GM18951 (cell line): ENCODE data around the gene TMEM132D.
"Not testable (repeated sequence)": the region's sequence is repeated elsewhere in the genome, so short reads cannot be mapped to it uniquely, and the experiment has no call there.

ENCODE experiments used
- POLR2A ChIP-seq: IDR thresholded peaks from 4 replicates; pipeline ENCODE4 v1.6.1; 2011; ENCODE audit warnings: mild to moderate bottlenecking; ENCODE audit not compliant: insufficient read length, insufficient read depth; ENCODE audit errors: extremely low read depth
- in situ Hi-C: fragments of 300-500 bp; cut with MboI; formaldehyde crosslinking; loops from one replicate; pipeline ENCODE4 v1.12.0; 2022; ENCODE audit warnings: low sequenced_read_pairs, mixed read lengths, inconsistent platforms; ENCODE audit not compliant: unreplicated experiment

The TMEM132D gene

GRCh38 chr12:129900306-129900705 is 3.5 kb downstream of the TMEM132D start:
- TF ChIP-seq POLR2A: no peak
- in situ Hi-C loops: loop anchor here (25.0 kb wide), 1 partner anchor 1263 kb away; no protein-coding TSS in a partner anchor

DNA sequence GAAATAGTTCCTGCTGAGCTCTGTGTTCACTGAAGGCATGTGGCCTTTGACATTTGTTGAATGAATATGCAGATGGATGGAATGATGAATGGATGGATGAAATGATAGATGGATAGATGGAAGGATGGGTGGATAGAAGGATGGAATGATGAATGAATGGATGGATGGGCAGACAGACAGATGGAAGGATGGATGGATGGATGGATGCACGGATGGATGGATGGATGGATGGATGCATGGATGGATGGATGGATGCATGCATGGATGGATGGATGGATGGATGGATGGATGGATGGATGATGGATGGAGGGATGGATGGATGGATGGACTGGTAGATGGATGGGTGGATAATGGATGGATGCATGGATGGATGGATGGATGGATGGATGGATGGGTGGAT is 4.8 kb downstream of the TMEM132D start:
- in situ Hi-C loops: not testable (repeated sequence)

DNA sequence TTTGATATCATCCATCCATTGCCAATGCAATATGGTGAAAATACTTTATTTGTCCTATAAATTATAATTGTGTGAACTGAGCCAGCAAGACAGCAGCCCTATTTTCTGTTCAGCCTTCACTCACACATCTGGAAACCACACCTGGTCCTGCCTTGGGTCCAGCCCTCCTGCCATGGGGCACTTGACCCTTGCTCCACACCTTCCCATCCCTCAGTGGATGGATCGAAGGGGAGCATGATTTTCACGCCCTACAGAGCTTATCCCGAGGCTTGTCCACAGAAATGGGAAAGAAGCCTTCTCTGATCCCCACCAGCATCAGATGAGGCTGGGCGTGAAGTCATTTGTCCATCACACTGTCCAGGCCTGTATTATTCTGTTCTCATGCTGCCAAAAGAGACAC is 10.1 kb downstream of the TMEM132D start:
- no peak for TF ChIP-seq POLR2A
- in situ Hi-C loops: no loop called here

DNA sequence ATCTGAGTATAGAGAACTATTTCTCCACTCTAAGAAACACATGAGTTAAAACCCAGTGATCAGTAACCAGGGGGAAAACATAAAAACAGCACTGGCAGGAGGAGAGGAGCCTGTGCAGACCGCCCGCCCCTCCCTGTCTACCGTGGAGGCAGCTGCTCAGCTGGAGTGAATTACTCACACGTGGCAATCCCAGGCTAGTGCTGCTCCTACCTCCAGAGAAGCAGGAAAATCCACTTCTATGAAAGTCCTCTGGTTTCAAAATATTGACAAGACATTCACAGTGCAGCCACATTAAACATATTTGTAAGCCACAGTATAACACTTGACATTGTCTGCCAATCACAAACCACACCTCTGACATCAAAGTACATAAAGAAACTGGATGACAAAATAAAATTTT is 16.7 kb downstream of the TMEM132D start:
- in situ Hi-C loops: no loop called here
- no peak for TF ChIP-seq POLR2A

DNA sequence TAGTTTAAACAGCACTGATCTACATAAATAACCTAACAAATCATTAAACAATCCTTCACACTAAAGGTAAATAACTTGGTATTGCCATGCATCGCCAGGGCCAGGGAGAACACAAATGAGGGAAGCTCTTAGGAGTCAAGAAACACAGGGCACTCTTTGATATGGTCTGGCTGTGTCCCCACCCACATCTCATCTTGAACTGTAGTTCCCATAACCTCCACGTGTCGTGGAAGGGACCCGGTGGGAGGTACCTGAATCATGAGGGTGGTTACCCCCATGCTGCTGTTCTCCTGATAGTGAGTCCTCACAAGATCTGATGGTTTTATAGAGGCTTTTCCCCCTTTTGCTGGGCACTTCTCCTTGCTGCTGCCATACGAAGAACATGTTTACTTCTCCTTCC is 17.3 kb downstream of the TMEM132D start:
- TF ChIP-seq POLR2A: no peak
- in situ Hi-C loops: no loop called here

DNA sequence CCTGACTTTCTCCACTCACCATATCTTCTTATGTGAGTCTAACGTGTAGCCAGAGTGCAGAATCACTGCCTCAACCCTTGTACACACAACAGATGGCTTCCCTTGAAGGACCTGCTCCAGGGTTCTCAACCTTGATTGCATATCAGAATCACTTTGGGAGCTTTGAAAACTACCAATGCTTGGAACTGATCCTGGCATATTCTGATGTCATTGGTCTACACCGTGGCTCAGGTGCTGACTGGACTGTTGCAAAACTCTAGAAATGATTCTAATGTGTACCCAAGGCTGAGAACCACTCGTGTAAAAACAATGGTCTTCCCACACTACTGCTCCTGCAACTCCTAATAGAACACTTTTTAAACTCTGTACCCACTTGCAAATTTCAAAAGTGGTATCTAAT is 18.5 kb downstream of the TMEM132D start:
- no peak for TF ChIP-seq POLR2A
- in situ Hi-C loops: no loop called here

DNA sequence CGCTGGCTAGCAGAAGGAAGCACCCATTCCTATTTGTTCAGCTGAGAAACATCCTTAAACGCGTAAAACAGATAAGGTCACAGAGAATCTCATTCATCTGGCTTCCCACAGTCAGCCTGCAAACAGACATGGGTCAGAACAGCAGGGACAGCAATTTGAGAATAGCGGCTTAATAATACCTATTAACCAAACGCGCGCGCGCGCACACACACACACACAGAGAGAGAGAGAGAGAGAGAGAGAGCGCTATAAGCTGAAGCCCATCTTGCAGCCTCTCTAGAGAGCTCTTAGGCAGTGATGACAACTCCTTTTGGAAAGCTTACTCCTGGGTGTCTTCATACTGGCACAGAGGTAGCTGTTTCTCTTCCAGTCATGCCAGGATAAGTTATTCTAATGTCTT is 26.4 kb downstream of the TMEM132D start:
- no peak for TF ChIP-seq POLR2A
- in situ Hi-C loops: no loop called here

DNA sequence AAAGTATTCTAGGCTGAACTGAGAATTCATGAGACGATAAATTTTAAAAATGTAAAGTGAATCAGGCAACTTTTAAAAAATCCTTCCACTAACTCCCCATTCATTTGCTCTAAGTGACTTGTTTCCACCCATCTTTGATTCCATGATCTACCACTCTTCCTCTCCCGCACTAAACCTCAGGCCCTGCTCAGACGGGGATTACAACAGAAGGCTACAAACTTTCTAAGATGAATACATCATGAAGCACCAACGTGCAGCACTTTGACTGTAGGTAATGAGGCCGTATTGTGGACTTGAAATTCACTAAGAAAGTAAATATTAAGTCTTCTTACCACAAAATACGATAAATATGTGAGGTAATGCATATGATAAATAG is 30.0 kb downstream of the TMEM132D start:
- TF ChIP-seq POLR2A: no peak

GRCh38 chr12:129873111-129873832 is 30.6 kb downstream of the TMEM132D start:
- no peak for TF ChIP-seq POLR2A
- in situ Hi-C loops: no loop called here

More for the DNA sequence above, 30.0 kb downstream of the TMEM132D start:
- in situ Hi-C loops: no loop called here

DNA sequence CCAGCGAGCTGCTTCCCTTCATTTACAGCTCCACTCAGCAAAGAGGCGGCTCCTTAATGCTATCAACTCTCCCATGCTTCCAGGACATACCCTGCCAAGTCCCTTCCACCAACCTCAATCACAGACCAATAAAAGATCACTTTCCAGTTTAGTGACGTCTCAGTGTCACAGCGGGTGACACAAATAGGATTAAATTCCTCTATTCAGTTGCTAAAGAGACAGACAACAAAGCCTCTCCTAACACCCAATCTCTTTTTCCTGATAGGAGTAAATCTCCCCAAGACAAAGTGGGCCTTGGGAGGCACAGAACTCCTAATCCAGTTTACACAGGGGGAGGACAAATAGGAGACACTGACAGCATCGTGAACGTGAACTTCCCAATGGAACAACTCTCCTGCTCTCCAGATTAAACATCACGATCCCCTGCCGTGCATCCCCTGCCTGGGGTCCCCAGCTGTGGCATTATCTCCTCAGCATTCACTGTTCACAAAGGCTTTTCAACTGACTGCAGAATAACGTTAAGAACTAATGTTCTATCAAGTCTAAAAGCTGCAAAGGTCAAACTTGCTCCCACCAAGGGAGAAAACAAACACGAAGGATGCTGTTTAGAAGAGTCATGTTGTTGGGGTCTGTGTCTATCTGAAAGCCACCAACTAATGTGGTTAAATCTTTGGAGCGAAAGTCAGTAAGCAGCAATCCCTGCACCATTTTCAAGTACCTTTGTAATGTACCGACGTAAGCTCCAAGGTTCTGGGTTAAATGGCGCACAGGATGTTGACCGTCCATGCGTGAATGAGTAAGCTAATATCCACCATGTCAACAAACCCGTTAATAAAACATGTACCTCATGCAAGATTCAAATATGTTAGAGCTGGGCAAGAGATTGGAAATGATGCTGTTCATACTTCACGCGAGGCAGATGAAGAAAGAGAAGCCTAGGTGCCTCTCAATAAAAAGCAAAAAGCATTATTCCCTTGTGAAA is 31.5 kb downstream of the TMEM132D start:
- in situ Hi-C loops: no loop called here
- TF ChIP-seq POLR2A: no peak

GRCh38 chr12:129870796-129871195 is 33.0 kb downstream of the TMEM132D start:
- in situ Hi-C loops: no loop called here
- TF ChIP-seq POLR2A: no peak

GRCh38 chr12:129870136-129870535 is 33.7 kb downstream of the TMEM132D start:
- in situ Hi-C loops: no loop called here
- TF ChIP-seq POLR2A: no peak

DNA sequence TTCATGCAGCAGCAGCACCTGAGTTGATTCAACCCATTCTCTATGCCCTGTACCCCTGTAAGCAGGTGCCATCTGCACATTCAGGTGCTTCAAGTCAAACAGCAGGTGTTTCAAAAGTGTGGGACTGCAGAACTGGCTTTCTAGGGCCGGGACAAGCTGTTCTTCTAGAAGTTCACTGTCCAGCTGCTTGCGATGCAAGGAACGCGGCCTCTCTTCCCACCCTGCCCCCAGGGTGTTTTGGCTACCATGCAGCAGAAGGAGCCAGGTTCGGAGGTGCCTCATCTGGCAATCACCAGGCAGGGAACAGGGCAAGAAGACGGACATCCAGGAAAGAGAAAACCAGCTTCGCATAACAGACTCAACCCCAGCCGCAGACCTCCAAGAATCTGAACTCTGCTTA is 35.2 kb downstream of the TMEM132D start:
- no peak for TF ChIP-seq POLR2A
- in situ Hi-C loops: no loop called here

DNA sequence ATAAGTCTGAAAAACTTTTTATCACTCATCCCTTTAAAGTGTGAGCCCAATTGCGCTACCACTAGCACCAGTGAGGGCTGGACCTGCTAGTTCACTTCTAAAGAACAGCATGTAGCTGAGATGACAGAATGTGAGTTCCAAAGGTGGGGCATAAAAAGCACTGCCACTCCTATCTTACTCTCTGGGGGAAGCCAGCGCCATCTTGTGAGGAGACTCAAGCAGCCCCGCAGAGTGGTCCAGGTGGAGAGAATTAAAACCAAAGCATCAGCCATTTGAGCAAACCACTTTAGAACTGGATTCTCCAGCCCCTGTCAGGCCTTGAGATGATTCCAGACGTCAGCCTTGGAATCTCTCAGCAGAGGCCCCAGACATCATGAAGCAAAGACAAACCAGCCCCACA is 39.9 kb downstream of the TMEM132D start:
- TF ChIP-seq POLR2A: no peak
- in situ Hi-C loops: no loop called here
